Ascending aorta (tissue), 2 donors: Measurements from ENCODE around the gene HOXB13. TPM values are rescaled to one million over a fixed set of nuclear protein-coding genes. Genes with fewer than 3 reads are reported as not detected.

Source experiments
- DNase-seq, 2 donors: peaks; one replicate each; pipeline ENCODE4 v3.0.0-alpha.2; 2019; ENCODE audit warnings: low spot score in 2 of 2
- H3K27ac ChIP-seq, 2 donors: fragments of 200-600 bp; sonication (generic); one replicate each; pipeline ENCODE4 v1.5.1; 2016 to 2017; ENCODE audit warnings: mild to moderate bottlenecking in 1 of 2
- H3K27me3 ChIP-seq: fragments of 200-600 bp; sonication (generic); one replicate; pipeline ENCODE4 v1.5.1; 2017
- H3K36me3 ChIP-seq, 2 donors: fragments of 200-600 bp; sonication (generic); one replicate each; pipeline ENCODE4 v1.5.1; 2016
- H3K4me1 ChIP-seq, 2 donors: fragments of 200-600 bp; sonication (generic); one replicate each; pipeline ENCODE4 v1.5.1; 2016 to 2017; ENCODE audit warnings: mild to moderate bottlenecking in 1 of 2
- H3K4me3 ChIP-seq, 2 donors: fragments of 200-600 bp; sonication (generic); one replicate each; pipeline ENCODE4 v1.5.1; 2016 to 2017; ENCODE audit warnings: mild to moderate bottlenecking in 1 of 2
- H3K9me3 ChIP-seq, 2 donors: fragments of 200-600 bp; sonication (generic); one replicate each; pipeline ENCODE4 v1.5.1; 2016
- intact Hi-C: fragments of 100-400 bp; cut with DNase I; formaldehyde crosslinking; loops from one replicate; pipeline ENCODE4 v1.15.1; 2023
- total RNA-seq: library from RNA; depleted of rRNA; stranded (reverse); fragments of >200 nt; gene quantifications from one replicate; pipeline ENCODE4 v1.1.0, GENCODE V29; 2016
- TF ChIP-seq, protein P1 (sequence below), 3 experiments: fragments of 200-600 bp in 2 of 3; fragments of 450-650 bp in 1 of 3; sonication (generic) in 2 of 3; IDR thresholded peaks; one replicate each; pipeline ENCODE4 v1.5.1; 2016 to 2019; ENCODE audit warnings: antibody characterized with exemption in 3 of 3, mild to moderate bottlenecking in 1 of 3, moderate library complexity in 1 of 3

The HOXB13 gene
- total RNA-seq, 1 donor from 2014 or later: not detected

DNA sequence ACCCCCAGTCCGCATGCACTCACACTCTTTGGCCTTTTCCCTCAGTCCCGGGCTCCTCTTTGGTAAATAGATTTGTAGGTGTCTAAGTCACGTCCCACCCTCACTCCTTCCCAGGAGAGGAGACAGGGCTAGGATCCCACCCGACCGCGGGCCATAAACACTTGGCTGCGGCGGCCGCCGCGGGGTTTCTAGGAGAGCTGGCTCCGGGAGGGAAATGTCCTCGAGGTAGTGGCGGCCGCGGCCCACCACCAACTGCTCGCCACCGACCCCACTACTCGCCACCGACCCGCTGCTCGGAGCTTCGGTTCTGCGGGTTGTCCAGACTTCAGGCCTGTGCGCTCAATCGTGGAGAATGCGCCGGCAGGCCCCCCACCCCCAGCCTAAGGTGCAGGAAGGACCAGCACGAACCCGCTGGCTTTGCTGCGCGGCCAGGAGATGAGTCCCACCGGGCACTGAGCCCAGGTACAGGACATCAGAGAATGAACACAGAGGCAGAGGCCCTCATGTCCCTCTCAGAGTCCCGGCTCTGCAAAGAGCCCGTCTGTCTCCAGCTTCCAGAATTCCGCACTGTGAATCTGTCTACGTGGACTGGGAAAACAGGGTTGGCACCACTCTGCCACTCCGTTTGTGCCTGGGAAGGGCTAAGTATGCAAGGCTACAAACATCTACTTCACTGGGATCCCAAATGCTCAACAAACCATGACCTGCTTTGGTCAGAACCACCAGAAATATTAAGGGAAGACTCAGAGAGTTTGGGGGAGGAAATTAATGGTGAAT lies 3.1 kb downstream of the HOXB13 start:
- Histone ChIP-seq H3K36me3 (no peaks in the 10 kb centered on the region), H3K27ac (no peak overlapping the region), H3K9me3 (no peaks in the 10 kb centered on the region), H3K27me3 (peaks cover 67% of the 10 kb centered on the region), H3K4me3 (no peak overlapping the region), H3K4me1 (peaks cover 6 to 11% of the 10 kb centered on the region in 2 donors)
- intact Hi-C loops: loop anchor here (2.0 to 5.0 kb wide), 2 partner anchors 153 to 272 kb away; partner anchors contain the start of gene IGF2BP1
- DNase-seq: no peak
- TF ChIP-seq, protein P1, sequence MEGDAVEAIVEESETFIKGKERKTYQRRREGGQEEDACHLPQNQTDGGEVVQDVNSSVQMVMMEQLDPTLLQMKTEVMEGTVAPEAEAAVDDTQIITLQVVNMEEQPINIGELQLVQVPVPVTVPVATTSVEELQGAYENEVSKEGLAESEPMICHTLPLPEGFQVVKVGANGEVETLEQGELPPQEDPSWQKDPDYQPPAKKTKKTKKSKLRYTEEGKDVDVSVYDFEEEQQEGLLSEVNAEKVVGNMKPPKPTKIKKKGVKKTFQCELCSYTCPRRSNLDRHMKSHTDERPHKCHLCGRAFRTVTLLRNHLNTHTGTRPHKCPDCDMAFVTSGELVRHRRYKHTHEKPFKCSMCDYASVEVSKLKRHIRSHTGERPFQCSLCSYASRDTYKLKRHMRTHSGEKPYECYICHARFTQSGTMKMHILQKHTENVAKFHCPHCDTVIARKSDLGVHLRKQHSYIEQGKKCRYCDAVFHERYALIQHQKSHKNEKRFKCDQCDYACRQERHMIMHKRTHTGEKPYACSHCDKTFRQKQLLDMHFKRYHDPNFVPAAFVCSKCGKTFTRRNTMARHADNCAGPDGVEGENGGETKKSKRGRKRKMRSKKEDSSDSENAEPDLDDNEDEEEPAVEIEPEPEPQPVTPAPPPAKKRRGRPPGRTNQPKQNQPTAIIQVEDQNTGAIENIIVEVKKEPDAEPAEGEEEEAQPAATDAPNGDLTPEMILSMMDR (IDR thresholded peaks at IDR 0.05): no peak

DNA sequence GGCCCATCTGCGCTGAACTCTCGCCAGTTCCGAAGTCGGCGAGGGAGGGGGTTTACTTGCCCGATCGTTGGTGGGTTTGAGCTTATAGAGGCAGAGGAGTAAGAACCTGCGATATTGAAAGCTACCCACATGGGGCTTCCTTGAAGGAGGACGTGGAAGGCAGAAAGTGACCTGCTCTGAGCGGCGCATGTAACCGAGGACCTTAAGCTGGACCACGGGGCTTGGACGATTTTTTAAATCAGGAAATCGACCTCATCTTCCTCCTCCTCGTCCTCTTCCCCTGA lies 3.6 kb downstream of the HOXB13 start:
- H3K9me3 ChIP-seq: no peaks in the 10 kb centered on the region
- peaks cover 6 to 11% of the 10 kb centered on the region in 2 donors for H3K4me1 ChIP-seq
- intact Hi-C loops: loop anchor here (2.0 to 5.0 kb wide), 2 partner anchors 154 to 272 kb away; partner anchors contain the start of gene IGF2BP1
- H3K36me3 ChIP-seq: no peaks in the 10 kb centered on the region
- H3K4me3 ChIP-seq: peak overlapping the region in 1 of 2 donors; percentile 19
- peaks cover 68% of the 10 kb centered on the region for H3K27me3 ChIP-seq
- TF ChIP-seq, protein P1 (IDR thresholded peaks at IDR 0.05): no peak
- DNase-seq: no peak
- no peak overlapping the region for H3K27ac ChIP-seq

DNA sequence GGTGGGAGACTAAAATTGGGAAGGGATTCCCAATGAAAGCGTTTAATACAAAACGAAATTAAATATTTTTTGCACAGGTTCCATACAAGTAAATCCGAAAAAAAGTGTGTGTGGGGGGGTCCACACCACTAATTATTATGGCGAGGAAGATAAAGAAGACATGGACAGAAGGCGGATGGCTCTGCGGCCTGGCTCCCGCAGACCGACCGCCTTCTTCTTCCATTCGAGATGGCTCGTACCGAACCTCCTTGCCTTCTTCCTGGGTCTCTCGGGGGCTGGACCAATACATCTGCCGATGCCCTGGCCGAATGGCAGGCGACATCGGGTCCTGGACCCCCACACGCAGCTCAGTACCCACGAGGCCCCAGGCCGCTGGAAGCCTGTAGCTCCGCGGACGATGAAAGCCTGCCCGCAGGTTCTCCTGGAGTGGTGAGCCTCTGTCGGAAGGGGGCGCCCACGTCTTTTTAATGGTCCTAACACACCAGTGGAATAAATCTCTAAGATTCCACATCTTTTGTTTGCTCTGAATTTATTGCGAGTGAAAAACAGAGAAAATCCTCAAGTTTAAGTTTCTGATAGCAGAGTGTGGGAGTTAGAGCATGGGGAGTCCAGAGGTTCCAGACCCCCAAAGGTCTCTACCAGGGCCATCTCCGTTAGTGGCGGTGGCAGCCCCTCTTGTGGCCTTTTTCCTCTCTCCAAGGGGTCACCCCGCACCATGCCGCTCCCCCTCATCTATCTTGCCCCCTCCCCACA lies 4.1 kb downstream of the HOXB13 start:
- intact Hi-C loops: loop anchor here (2.0 to 5.0 kb wide), 2 partner anchors 154 to 273 kb away; partner anchors contain the start of gene IGF2BP1
- no peaks in the 10 kb centered on the region for H3K36me3 ChIP-seq
- H3K9me3 ChIP-seq: no peaks in the 10 kb centered on the region
- TF ChIP-seq, protein P1 (IDR thresholded peaks at IDR 0.05): peak; percentile 53 to 77 (median 62)
- peaks cover 65% of the 10 kb centered on the region for H3K27me3 ChIP-seq
- peak in 1 of 2 donors; percentile 89 for DNase-seq
- peaks cover 6 to 11% of the 10 kb centered on the region in 2 donors for H3K4me1 ChIP-seq
- H3K4me3 ChIP-seq: peak overlapping the region in 1 of 2 donors; percentile 19
- no peak overlapping the region for H3K27ac ChIP-seq

DNA sequence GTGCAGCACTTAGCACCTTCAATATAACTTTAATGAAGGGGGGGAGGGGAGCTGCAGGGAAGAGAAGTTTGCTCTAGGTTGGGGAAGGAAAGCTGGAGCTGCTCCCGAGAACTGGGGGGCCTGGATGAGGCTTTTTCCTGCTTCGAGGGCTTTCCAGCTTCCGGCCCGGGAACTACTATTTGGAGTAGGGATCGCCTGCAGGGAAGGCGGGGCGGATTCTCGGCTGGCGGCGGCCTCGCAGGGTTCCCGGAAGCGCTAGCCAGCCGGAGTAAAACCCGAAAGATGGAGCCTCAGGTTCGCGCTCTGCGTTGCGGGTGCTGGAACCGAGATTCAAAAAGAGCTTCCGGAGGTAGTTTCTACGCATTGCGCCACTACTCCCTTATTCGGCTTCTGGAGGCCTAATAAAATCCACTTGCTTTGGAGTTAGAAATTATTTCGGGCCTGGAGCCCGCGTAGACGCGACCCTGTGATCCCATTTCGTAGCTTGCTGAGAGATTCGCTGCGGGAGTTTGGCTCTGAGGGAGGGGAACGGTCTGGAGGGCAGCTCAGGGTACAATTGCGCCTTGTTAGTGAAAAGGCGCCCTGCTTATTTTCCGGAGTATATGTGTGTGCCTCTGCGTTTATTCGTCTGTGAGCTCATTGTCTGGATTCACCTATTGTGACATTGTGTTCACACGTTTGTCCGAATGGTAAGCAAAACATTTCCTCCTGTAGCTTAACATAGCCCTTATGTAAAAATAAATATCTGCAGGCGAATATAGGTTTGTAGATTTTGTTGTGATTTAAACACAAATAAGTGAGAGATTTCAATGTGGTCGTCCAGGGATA lies 4.9 kb downstream of the HOXB13 start:
- peak overlapping the region in 1 of 2 donors; percentile 9 for H3K4me3 ChIP-seq
- intact Hi-C loops: loop anchor here (2.0 kb wide), 2 partner anchors 67 to 155 kb away; no protein-coding TSS in a partner anchor
- H3K4me1 ChIP-seq: peaks cover 4 to 11% of the 10 kb centered on the region in 2 donors
- H3K9me3 ChIP-seq: no peaks in the 10 kb centered on the region
- TF ChIP-seq, protein P1 (IDR thresholded peaks at IDR 0.05): no peak
- H3K36me3 ChIP-seq: no peaks in the 10 kb centered on the region
- H3K27ac ChIP-seq: no peak overlapping the region
- DNase-seq: no peak
- peaks cover 60% of the 10 kb centered on the region for H3K27me3 ChIP-seq

DNA sequence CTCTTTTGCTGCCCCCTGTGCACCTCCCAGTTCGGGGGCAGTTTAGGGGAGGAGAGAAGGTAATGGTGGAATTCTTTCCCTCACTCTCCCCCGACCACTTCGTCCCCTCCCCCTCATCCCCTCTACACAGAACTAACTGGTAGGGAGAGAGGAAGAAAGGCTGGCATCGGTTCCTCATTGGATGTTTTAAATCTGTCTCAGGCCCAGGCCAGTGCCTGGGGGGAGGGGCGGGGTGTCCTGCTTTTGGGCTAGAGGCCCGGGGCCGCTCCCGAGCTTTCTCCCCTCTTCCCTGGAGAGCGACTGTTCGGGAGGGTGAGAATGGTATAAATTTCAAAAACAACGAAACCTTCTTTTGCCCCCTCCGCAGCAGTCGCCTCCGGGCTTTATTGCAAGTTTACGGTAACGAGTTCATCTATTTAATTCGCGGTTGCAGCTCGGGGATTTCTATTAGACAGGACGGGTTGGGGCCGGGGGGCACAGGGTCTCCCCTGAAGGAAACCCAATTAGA lies 5.6 kb downstream of the HOXB13 start, which contains the start of gene PRAC2:
PRAC2 (plus strand) TSS at position 271 of the 508 bp plus-strand sequence. CDS start 1,226 bp downstream, outside the sequence.
- Histone ChIP-seq H3K4me3 (peak within 1 kb of the TSS in 1 of 2 donors; percentile 9), H3K27me3 (peaks cover 61% of the 10 kb centered on the region), H3K36me3 (no peaks in the 10 kb centered on the region), H3K9me3 (no peaks in the 10 kb centered on the region), H3K4me1 (peaks cover 0 to 7% of the 10 kb centered on the region in 2 donors), H3K27ac (no peak within 1 kb of the TSS)
- TF ChIP-seq, protein P1 (IDR thresholded peaks at IDR 0.05): no peak
- DNase-seq: no peak
- intact Hi-C loops: loop anchor here (2.0 kb wide), 1 partner anchor 68 kb away; no protein-coding TSS in a partner anchor
